Peyer's patch (tissue), 4 donors: ENCODE results near the gene ART3.

ENCODE experiments used
- POLR2A ChIP-seq, 2 donors: fragments of 450-650 bp; IDR thresholded peaks; one replicate each; pipeline ENCODE4 v1.5.1; 2017; ENCODE audit warnings: antibody characterized with exemption in 2 of 2, mild to moderate bottlenecking in 2 of 2, moderate library complexity in 2 of 2
- TF ChIP-seq, protein P1 (sequence below), 6 experiments: fragments of 450-650 bp in 4 of 6; fragments of 200-600 bp in 2 of 6; sonication (generic) in 1 of 6; IDR thresholded peaks; one replicate each; pipeline ENCODE4 v1.5.1; 2017 to 2019; ENCODE audit warnings: antibody characterized with exemption in 6 of 6, mild to moderate bottlenecking in 3 of 6, moderate library complexity in 1 of 6

DNA sequence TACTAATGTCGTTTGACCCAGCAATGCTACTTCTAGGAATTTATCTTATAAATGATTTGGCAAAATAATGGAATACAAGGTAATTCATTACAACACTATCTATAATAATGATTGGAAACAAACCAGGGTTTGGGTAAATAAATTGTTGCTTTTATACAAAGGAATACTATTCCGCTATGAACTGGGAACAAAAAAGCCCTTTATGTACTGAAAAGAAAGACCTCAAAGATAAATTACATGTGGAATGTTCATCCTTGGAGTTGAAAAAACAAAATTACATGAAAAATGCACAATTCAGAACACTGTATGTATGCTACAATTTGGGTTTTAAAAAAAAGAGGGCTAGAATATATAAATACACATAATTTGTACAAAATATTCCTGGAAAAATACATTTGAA lies 78.8 kb downstream of the ART3 start:
- TF ChIP-seq, protein P1, sequence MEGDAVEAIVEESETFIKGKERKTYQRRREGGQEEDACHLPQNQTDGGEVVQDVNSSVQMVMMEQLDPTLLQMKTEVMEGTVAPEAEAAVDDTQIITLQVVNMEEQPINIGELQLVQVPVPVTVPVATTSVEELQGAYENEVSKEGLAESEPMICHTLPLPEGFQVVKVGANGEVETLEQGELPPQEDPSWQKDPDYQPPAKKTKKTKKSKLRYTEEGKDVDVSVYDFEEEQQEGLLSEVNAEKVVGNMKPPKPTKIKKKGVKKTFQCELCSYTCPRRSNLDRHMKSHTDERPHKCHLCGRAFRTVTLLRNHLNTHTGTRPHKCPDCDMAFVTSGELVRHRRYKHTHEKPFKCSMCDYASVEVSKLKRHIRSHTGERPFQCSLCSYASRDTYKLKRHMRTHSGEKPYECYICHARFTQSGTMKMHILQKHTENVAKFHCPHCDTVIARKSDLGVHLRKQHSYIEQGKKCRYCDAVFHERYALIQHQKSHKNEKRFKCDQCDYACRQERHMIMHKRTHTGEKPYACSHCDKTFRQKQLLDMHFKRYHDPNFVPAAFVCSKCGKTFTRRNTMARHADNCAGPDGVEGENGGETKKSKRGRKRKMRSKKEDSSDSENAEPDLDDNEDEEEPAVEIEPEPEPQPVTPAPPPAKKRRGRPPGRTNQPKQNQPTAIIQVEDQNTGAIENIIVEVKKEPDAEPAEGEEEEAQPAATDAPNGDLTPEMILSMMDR (IDR thresholded peaks at IDR 0.05), result no peak
- no peak for TF ChIP-seq POLR2A (IDR thresholded peaks at IDR 0.05)
